Lower lobe of right lung (tissue), 2 donors: ENCODE measurements around the gene ZNF646. TPM values are rescaled to one million over a fixed set of nuclear protein-coding genes. Genes with fewer than 3 reads are reported as not detected.

Experiments used
- ATAC-seq, 2 donors: fragments of 200-7000 bp; cut with Tn5 transposase; one replicate each; pipeline ENCODE4 v1.9.1; 2020 to 2022; ENCODE audit warnings: mild to moderate bottlenecking in 2 of 2, moderate library complexity in 2 of 2
- DNase-seq: peaks from one replicate; pipeline ENCODE4 v3.0.0-alpha.2; 2020
- H3K27ac ChIP-seq: fragments of 200-600 bp; one replicate; pipeline ENCODE4 v1.8.0; 2022
- H3K27me3 ChIP-seq: fragments of 200-600 bp; one replicate; pipeline ENCODE4 v1.8.0; 2022; ENCODE audit warnings: low read depth
- H3K36me3 ChIP-seq: fragments of 200-600 bp; one replicate; pipeline ENCODE4 v1.8.0; 2022; ENCODE audit warnings: mild to moderate bottlenecking
- H3K4me1 ChIP-seq: fragments of 200-600 bp; one replicate; pipeline ENCODE4 v1.8.0; 2022
- H3K4me3 ChIP-seq: fragments of 200-600 bp; one replicate; pipeline ENCODE4 v1.8.0; 2022; ENCODE audit warnings: mild to moderate bottlenecking
- H3K9me3 ChIP-seq: fragments of 200-600 bp; one replicate; pipeline ENCODE4 v1.8.0; 2022
- intact Hi-C: fragments of 100-400 bp; cut with DNase I; formaldehyde crosslinking; loops from one replicate; pipeline ENCODE4 v1.11.0; 2022
- total RNA-seq: library from RNA; stranded (reverse); fragmentation: NEBNext Ultra II Directional; extraction: Animal tissue kit (Norgen Biotek cat#: 25700); gene quantifications from one replicate; pipeline ENCODE4 v1.2.1, GENCODE V29; 2021
- TF ChIP-seq, protein P1 (sequence below): fragments of 200-600 bp; IDR thresholded peaks from one replicate; pipeline ENCODE4 v1.8.0; 2022; ENCODE audit warnings: antibody characterized with exemption, mild to moderate bottlenecking
- donor health status: DM: no; HTN: yes; CAD: no; lungs with severe emphysema.

Gene ZNF646
- total RNA-seq, 1 donor from 2014 or later: 23.1 TPM

DNA sequence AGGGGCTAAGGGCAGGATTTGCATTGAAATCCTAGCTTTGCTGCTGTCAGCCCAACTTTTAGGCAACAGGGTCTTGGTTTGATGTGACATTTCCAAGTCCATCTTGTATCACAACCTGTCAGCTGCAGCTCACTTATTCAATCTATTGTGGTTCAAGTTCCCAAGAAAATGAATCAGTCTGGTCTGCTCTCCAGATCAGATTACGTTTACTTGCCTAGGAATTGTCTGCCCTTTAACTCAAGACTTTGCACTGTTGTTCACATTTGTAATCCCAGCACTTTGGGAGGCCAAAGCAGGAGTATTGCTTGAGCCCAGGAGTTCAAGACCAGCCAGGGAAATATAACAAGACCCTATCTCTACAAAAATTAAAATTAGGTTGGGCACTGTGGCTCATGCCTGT is 30.9 kb upstream of the ZNF646 start:
- no peak overlapping the region for H3K4me3 ChIP-seq
- H3K36me3 ChIP-seq: peaks cover 48% of the 10 kb centered on the region
- TF ChIP-seq, protein P1, sequence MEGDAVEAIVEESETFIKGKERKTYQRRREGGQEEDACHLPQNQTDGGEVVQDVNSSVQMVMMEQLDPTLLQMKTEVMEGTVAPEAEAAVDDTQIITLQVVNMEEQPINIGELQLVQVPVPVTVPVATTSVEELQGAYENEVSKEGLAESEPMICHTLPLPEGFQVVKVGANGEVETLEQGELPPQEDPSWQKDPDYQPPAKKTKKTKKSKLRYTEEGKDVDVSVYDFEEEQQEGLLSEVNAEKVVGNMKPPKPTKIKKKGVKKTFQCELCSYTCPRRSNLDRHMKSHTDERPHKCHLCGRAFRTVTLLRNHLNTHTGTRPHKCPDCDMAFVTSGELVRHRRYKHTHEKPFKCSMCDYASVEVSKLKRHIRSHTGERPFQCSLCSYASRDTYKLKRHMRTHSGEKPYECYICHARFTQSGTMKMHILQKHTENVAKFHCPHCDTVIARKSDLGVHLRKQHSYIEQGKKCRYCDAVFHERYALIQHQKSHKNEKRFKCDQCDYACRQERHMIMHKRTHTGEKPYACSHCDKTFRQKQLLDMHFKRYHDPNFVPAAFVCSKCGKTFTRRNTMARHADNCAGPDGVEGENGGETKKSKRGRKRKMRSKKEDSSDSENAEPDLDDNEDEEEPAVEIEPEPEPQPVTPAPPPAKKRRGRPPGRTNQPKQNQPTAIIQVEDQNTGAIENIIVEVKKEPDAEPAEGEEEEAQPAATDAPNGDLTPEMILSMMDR: no peak
- DNase-seq: no peak
- no peaks in the 10 kb centered on the region for H3K27me3 ChIP-seq
- intact Hi-C loops: no loop called here
- no peak overlapping the region for H3K27ac ChIP-seq
- H3K9me3 ChIP-seq: no peaks in the 10 kb centered on the region
- ATAC-seq: no peak
- H3K4me1 ChIP-seq: no peaks in the 10 kb centered on the region

GRCh38 chr16:31043898-31044481 is 30.2 kb upstream of the ZNF646 start:
- no peak for DNase-seq
- Histone ChIP-seq H3K27ac (no peak overlapping the region), H3K27me3 (no peaks in the 10 kb centered on the region), H3K36me3 (peaks cover 42% of the 10 kb centered on the region), H3K9me3 (no peaks in the 10 kb centered on the region), H3K4me3 (no peak overlapping the region), H3K4me1 (no peaks in the 10 kb centered on the region)
- intact Hi-C loops: no loop called here
- ATAC-seq: no peak
- TF ChIP-seq, protein P1: no peak

DNA sequence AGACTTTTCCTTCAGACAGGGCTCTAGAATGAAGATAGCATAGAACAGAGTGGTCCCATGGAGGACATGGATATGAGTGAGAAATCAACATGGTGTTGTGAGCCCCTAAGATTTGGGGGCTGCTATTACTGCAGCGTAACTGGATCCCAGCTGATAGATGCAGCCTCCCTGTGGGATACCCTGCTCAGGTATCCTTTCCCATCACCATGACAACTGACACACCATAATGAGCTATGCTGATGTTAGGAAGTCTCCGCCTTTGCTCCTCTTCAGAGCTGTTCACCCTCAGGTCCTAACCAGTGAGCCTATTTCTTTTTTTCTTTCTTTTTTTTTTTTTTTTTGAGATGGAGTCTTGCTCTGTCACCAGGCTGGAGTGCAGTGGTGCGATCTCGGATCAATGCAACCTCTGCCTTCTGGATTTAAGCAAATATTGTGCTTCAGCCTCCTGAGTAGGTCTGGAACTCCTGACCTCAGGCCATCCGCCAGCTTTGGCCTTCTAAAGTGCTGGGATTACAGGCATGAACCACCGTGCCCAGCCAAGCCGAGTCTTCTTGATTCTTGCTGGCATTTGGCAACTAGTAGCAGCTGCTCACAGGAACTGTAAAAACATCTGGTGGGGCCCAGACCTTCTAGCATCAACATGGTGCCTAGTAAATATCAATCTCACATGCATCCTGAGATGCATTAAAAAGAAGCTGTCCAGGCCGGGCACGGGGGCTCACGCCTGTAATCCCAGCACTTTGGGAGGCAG is 23.8 kb upstream of the ZNF646 start:
- DNase-seq (no peak), ATAC-seq (no peak)
- Histone ChIP-seq H3K4me1 (no peaks in the 10 kb centered on the region), H3K36me3 (no peaks in the 10 kb centered on the region), H3K27ac (no peak overlapping the region), H3K9me3 (no peaks in the 10 kb centered on the region), H3K27me3 (no peaks in the 10 kb centered on the region), H3K4me3 (no peak overlapping the region)
- TF ChIP-seq, protein P1: no peak
- intact Hi-C loops: no loop called here

DNA sequence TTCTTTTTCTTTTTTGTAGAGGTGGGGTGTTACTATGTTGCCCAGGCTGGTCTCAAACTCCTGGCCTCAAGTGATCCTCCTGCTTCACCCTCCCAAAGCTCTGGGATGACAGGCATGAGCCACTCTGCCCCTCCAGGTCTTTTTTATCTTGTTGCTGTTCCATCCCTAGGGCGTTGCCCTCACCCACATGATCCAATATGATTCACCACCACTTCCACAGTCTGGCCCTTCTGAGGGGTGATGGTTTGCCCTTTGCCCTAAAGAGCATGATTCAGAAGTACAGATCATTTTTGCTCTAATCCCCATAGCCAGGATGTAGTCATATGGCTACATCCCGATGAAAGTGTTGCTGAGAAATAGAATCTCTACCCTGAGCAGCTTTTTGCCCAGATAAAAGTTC is 22.1 kb upstream of the ZNF646 start:
- TF ChIP-seq, protein P1: no peak
- Histone ChIP-seq H3K4me1 (no peaks in the 10 kb centered on the region), H3K27ac (no peak overlapping the region), H3K27me3 (no peaks in the 10 kb centered on the region), H3K9me3 (no peaks in the 10 kb centered on the region), H3K4me3 (no peak overlapping the region), H3K36me3 (no peaks in the 10 kb centered on the region)
- intact Hi-C loops: no loop called here
- no peak for DNase-seq
- peak; percentile 78 to 87 for ATAC-seq

GRCh38 chr16:31055613-31056012 is 18.6 kb upstream of the ZNF646 start:
- no peak for DNase-seq
- H3K27me3 ChIP-seq: no peaks in the 10 kb centered on the region
- peaks cover 9% of the 10 kb centered on the region for H3K36me3 ChIP-seq
- intact Hi-C loops: no loop called here
- H3K27ac ChIP-seq: no peak overlapping the region
- H3K9me3 ChIP-seq: no peaks in the 10 kb centered on the region
- TF ChIP-seq, protein P1: no peak
- no peaks in the 10 kb centered on the region for H3K4me1 ChIP-seq
- H3K4me3 ChIP-seq: no peak overlapping the region
- no peak for ATAC-seq
